Fibroblast of peridontal ligament (primary cell): Measurements from ENCODE around the gene SLC30A5.
"Not testable (repeated sequence)": the region's sequence is repeated elsewhere in the genome, so short reads cannot be mapped to it uniquely, and the experiment has no call there.

Experiments
- DNase-seq: peaks from one replicate; pipeline ENCODE4 v3.0.0-alpha.2; 2010; ENCODE audit errors: extremely low read depth

The SLC30A5 gene

GRCh38 chr5:69105996-69106906 lies 12.4 kb downstream of the SLC30A5 start:
- no peak for DNase-seq

GRCh38 chr5:69108367-69108766 lies 14.6 kb downstream of the SLC30A5 start:
- DNase-seq, result not testable (repeated sequence)

- DNase-seq, result no peak
Measured at GRCh38 chr5:69113851-69114250, 20.0 kb downstream of the SLC30A5 start.

GRCh38 chr5:69115526-69115925 lies 21.7 kb downstream of the SLC30A5 start:
- no peak for DNase-seq

GRCh38 chr5:69129413-69129812 lies 35.6 kb downstream of the SLC30A5 start:
- peak; percentile 95 for DNase-seq

- DNase-seq, result no peak
Measured at GRCh38 chr5:69130241-69130640, 36.4 kb downstream of the SLC30A5 start.

GRCh38 chr5:69131304-69131703 lies 37.5 kb downstream of the SLC30A5 start:
- DNase-seq, result no peak

- DNase-seq, result no peak
Measured at GRCh38 chr5:69134126-69134525, 40.3 kb downstream of the SLC30A5 start.

- DNase-seq, result peak; percentile 91
Measured at GRCh38 chr5:69136293-69136692, 42.5 kb downstream of the SLC30A5 start.

- DNase-seq, result not testable (repeated sequence)
Measured at GRCh38 chr5:69137208-69137607, 43.4 kb downstream of the SLC30A5 start.

- DNase-seq, result no peak
Measured at GRCh38 chr5:69137807-69138206, 44.0 kb downstream of the SLC30A5 start.

GRCh38 chr5:69138766-69139165 lies 45.0 kb downstream of the SLC30A5 start:
- DNase-seq, result peak; percentile 64

GRCh38 chr5:69140239-69140638 lies 46.4 kb downstream of the SLC30A5 start:
- not testable (repeated sequence) for DNase-seq

GRCh38 chr5:69140827-69141226 lies 47.0 kb downstream of the SLC30A5 start:
- no peak for DNase-seq

GRCh38 chr5:69148576-69148975 lies 54.8 kb downstream of the SLC30A5 start:
- not testable (repeated sequence) for DNase-seq

- DNase-seq, result no peak
Measured at GRCh38 chr5:69148981-69149675, 55.3 kb downstream of the SLC30A5 start.

GRCh38 chr5:69149676-69150010 lies 55.8 kb downstream of the SLC30A5 start:
- no peak for DNase-seq

GRCh38 chr5:69152731-69153130 lies 58.9 kb downstream of the SLC30A5 start:
- DNase-seq, result no peak

- no peak for DNase-seq
Measured at GRCh38 chr5:69156456-69156855, 62.6 kb downstream of the SLC30A5 start.

- DNase-seq, result no peak
Measured at GRCh38 chr5:69158039-69158438, 64.2 kb downstream of the SLC30A5 start.

GRCh38 chr5:69160651-69161050 lies 66.8 kb downstream of the SLC30A5 start:
- no peak for DNase-seq

GRCh38 chr5:69166686-69167492 lies 73.1 kb downstream of the SLC30A5 start, which contains the start of gene CCNB1:
CCNB1 (plus strand) TSS chr5:69167150; CDS start chr5:69167263, 113 bp downstream.
- DNase-seq, result peak; percentile 92
